8988T (cell line): ENCODE data around the gene CCIN.
"Not testable (repeated sequence)": the region's sequence is repeated elsewhere in the genome, so short reads cannot be mapped to it uniquely, and the experiment has no call there.

ENCODE experiments used
- DNase-seq: peaks from one replicate; pipeline ENCODE4 v3.0.0; 2011

The CCIN gene

GRCh38 chr9:36162211-36162738, 6.9 kb upstream of the CCIN start:
- no peak for DNase-seq

GRCh38 chr9:36163049-36163785, 6.0 kb upstream of the CCIN start:
- DNase-seq, result no peak

- no peak for DNase-seq
Observed at GRCh38 chr9:36163786-36164170, 5.4 kb upstream of the CCIN start.

GRCh38 chr9:36164372-36164771, 4.8 kb upstream of the CCIN start:
- DNase-seq, result no peak

- no peak for DNase-seq
Observed at GRCh38 chr9:36164989-36165388, 4.2 kb upstream of the CCIN start.

- no peak for DNase-seq
Observed at GRCh38 chr9:36165826-36166167, 3.4 kb upstream of the CCIN start.

- peak; percentile 94 for DNase-seq
Observed at GRCh38 chr9:36166168-36166927, 2.8 kb upstream of the CCIN start.

GRCh38 chr9:36169708-36170107, 520 bp downstream of the CCIN start:
- DNase-seq, result no peak

GRCh38 chr9:36170531-36170930, 1.3 kb downstream of the CCIN start:
- no peak for DNase-seq

- no peak for DNase-seq
Observed at GRCh38 chr9:36173861-36174260, 4.7 kb downstream of the CCIN start.

GRCh38 chr9:36174271-36174670, 5.1 kb downstream of the CCIN start:
- no peak for DNase-seq

GRCh38 chr9:36174731-36175130, 5.5 kb downstream of the CCIN start:
- DNase-seq, result no peak

- not testable (repeated sequence) for DNase-seq
Observed at GRCh38 chr9:36175209-36175608, 6.0 kb downstream of the CCIN start.

- not testable (repeated sequence) for DNase-seq
Observed at GRCh38 chr9:36176496-36176895, 7.3 kb downstream of the CCIN start.

GRCh38 chr9:36177571-36177970, 8.4 kb downstream of the CCIN start:
- DNase-seq, result no peak

GRCh38 chr9:36180243-36180642, 11.1 kb downstream of the CCIN start:
- DNase-seq, result not testable (repeated sequence)

GRCh38 chr9:36187414-36187813, 18.2 kb downstream of the CCIN start:
- DNase-seq, result no peak

GRCh38 chr9:36188212-36188611, 19.0 kb downstream of the CCIN start:
- DNase-seq, result no peak

GRCh38 chr9:36189976-36190375, 20.8 kb downstream of the CCIN start:
- no peak for DNase-seq

- DNase-seq, result peak; percentile 87
Observed at GRCh38 chr9:36190388-36191289, 21.5 kb downstream of the CCIN start, which contains the start of gene CLTA. CLTA (plus strand) TSS chr9:36190921; CDS start chr9:36191057, 136 bp downstream.

- no peak for DNase-seq
Observed at GRCh38 chr9:36191290-36191645, 22.1 kb downstream of the CCIN start.

- DNase-seq, result no peak
Observed at GRCh38 chr9:36191686-36192085, 22.5 kb downstream of the CCIN start.

- DNase-seq, result no peak
Observed at GRCh38 chr9:36192196-36192595, 23.0 kb downstream of the CCIN start.
